HCEC 1CT (cell line): ENCODE results near the gene CCDC186.

Experiments used
- DNase-seq: peaks from one replicate; pipeline ENCODE4 v3.0.0-alpha.2; 2017

CCDC186 gene

DNA sequence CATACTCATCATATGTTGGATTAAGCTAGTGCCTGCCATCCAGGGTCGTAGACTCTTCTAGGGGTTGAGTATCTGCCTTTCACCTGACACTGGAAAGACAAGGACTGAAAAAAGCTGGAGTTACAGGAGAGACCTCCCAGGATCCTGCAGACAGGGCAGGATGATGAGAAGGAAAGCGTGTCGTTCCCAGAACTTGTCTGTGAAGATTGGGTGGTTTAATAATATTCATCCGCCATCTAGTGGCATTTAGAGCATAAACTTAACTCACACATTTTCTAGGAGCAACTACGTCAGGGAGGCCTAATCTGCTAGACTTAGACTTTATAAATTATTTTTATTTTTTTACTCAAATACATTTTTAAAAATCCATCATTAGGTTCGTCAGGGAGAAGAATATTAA lies 70.7 kb downstream of the CCDC186 start:
- peak; percentile 58 for DNase-seq

GRCh38 chr10:114102256-114102655 lies 71.7 kb downstream of the CCDC186 start:
- DNase-seq = no peak

DNA sequence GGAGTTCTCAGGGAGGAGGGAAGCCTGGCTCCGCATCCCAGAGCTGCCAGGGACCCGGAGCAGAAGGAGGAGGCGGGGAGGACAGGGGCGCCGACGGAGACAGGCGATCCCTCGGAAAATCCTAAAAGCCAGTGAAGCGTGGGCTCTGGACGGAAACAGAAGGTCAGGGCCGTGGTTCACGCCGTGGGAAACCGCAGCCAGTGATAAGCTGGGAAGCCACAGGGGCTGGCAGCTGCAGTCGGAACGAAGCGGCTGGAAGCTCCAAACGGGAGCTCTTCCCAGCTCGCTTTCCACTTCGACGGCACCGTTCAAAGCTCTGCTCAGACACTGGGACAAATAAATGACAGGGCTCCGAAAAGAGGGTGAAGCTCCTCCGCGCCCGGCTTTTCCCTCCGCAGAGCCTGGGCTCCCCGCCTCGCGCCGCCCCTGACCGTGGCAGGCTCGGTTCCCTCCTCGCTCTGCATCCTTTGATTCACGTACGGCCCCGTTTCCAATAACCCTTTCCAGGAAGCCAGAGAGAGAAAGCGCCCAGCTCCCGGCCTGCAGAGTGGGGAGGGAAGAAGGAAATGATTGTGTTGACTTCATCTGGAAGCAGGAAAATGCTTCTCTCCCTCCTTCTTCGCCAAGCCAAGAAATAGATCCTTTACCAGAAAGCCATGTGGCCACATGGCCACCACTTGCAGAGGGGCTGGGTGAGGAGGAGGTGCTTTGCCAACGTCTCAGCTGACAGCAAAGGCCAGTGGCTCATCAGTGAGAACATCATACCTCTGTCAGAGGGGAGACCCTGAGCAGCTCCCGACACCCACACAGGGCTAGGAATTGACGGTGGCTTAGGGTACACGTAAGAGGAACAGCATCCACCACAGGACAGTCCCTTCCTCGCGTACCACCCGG lies 72.9 kb downstream of the CCDC186 start:
- DNase-seq = no peak

DNA sequence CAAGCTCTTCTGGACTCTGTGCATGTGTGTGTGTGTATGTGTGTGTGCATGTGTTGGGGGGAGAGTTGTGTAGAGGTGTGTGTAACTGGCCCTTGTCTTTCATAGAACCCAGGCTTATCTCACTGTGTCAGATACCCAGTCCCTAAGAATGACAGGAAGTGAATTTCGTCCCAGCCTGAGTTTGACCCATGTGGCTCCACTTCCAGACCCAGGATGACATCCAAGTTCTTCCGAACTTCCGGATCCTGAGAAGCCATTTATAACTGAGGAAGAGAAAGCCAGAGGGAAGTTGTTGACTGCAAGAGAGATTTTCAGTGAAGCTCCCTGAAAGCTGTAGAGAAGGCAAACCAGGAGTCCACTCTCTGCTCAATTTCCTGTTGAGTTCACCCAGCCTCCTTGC lies 77.1 kb downstream of the CCDC186 start:
- DNase-seq = no peak

- no peak for DNase-seq
Measured at GRCh38 chr10:114095559-114096337, 78.3 kb downstream of the CCDC186 start.

DNA sequence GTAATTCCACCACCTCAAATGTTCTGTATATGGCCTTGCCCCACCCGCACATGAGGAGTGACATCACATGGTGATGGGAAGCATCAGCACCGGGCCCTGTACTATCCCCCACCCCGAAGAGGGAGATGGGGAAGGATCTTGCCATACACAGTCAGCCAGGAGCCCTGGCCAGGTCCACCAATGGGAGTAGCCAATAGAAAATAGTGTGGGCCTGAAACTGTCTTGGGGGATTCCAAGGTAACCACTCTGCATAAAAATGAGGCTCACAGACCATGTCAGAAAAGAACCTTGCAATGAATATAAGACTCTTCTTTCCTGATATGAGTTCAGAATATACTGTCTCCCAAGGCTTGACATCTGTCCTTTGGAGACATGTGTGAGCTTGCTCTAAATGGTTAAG lies 79.2 kb downstream of the CCDC186 start:
- no peak for DNase-seq

GRCh38 chr10:114087655-114088054 lies 86.3 kb downstream of the CCDC186 start:
- no peak for DNase-seq

DNA sequence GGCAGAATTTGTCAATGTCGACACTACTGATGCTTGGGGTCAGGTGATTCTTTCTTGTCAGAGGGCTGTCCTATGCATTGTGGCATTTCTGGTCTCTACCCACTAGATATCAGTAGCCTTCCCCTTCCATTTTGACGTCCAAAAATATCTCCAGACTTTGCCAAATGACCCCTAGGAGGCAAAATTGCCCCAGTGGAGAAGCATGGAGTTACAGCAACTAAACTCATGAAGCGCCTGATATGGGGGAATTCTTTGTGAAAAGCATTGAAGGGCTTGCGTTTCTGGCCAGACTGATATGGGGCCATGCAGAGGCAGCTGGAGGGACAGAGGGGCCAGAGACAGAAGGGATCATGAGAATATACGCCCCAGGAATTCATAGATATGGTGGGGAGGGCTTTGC lies 86.7 kb downstream of the CCDC186 start:
- DNase-seq = no peak

- DNase-seq = no peak
Measured at GRCh38 chr10:114084215-114084614, 89.8 kb downstream of the CCDC186 start.

DNA sequence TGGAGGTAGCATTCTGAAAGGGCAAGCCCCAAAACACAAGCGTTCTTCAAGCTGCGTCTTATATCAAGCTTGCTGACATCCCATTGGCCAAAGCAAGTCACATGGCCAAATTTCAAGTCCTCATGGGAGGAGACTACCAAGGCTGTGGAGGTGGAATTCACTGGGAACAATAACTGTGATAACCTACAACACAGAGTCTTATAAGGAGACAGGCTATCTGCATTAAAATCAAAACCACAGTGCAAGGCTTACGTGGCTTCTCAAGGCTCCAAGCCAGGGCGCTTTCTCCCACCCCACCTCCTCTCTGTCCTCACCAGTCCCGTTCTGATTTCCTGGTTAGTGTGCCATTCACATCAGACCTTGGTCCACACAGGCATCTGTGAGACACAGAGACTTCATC lies 91.0 kb downstream of the CCDC186 start:
- DNase-seq = no peak

DNA sequence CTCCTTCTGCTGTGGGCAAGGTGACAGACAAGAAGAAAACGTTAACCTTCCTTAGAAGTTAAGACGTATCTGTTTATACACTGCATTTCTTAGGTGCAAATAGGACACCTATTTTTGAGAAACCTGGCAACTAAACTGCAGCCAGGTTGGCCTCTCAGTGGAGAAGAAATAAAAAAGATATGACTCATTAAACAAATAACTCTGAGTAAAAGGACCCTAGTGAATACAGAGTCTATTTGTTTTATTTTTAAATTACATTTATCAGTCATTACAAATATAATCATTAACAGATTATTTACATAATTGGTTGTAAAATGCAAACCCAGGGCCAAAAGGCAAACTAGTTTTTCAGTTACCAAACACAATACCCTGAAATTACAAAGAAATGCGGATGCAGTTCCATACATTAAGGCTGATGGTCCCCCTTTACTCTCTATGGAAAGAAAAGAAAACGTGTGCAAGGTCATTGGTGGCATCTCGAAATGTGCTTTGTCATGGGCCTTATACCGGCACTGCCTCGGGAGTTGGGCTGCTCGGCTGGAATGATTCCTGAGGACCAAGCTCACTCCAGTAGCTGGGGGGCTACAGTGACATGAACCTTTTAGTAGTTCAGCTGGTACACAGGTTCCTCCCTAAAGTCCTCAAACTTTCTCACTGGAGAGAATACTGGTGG lies 92.0 kb downstream of the CCDC186 start:
- DNase-seq = no peak

DNA sequence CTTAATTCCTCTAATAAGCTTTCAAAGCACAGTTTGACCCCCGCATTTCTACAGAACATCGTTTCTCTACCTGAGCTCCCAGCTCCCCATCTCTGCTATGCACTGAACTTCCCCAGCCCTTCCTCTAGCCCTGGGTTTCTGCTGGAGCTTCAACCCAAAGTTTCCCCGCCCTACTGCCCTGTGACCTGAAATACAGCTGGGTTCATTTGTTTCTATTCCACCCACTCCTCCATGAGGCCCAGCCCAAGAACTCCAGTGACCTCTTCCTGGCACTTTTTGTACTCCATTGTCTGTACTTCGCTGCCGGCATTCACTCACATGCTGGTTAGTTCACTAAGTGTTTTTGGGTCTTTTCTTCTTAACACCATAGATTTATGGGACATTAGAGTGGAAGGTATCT lies 94.6 kb downstream of the CCDC186 start:
- DNase-seq = no peak

DNA sequence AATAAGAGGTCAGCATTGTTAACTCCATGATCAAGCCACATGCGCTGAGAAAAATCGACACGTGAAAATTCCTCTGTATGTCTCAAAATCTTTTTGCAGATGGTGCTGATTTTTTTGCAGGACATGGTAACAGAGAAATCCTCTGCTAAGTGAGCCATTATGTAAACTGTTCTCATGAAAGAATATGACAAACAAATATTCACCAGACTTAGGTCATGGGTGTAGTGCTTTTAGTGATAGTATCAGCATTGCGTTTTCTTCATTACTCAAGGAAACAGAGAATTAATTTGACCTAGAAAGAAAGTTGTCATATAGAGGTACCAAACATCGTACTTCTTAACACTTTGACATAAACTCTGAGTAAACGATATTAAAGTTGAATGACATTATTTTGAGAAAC lies 95.7 kb downstream of the CCDC186 start:
- no peak for DNase-seq

DNA sequence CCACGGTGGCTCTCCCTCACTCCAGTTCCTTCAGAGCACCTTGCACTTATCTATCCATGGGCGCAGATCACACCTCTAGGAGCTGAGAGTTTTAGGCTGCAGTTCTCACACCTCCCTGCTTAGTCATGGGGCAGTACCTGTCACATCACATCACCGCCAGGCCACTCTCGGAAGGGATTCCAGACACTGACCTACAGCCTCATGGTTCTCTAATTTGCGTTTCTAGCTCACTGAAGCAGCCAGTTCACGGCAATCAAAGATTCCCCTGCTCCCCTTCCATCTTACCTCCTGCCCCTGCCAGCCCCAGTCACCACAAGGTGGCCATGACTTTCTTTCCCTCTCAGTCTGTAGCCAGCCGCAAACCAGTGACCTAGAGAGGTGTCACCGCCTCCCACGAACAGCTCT lies 96.2 kb downstream of the CCDC186 start:
- no peak for DNase-seq

DNA sequence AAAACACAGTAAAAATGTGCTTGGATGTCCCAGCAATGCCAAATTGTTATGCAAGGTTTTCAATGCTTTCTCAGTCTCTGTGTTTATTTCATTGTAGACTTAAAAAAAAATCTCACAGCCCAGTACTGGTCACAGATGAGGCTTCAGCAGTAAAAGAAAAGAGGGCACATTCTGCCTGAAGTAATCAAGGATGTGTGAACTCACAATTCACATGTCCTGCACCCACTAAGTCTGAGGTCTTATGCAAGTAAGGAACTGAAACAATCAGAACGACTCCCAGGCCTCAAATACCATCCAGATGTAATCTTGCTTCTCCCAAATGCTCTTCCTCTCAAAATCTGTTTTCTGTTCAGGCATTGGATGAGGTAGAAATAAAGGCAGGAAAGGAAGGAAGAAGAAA lies 96.7 kb downstream of the CCDC186 start:
- no peak for DNase-seq

DNA sequence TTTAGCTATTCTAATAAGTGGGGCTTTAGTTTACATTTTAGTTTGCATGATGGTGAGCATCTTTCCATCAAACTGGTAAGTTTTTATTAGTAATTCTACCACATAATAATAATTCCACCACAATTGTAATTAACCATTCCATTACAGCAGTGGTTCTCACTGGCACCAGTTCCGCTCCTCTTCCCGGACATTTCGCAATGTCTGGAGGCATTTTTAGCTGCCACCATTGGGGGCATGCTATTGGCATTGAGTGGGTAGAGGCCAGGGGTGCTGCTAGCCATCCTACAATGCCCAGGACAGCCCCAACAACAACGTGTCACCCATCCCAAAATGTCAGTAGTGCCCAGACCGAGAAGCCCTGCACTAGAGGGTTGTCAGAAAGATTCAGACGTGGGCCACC lies 98.9 kb downstream of the CCDC186 start:
- DNase-seq = no peak

GRCh38 chr10:114073395-114074186 lies 100.4 kb downstream of the CCDC186 start:
- DNase-seq = no peak

DNA sequence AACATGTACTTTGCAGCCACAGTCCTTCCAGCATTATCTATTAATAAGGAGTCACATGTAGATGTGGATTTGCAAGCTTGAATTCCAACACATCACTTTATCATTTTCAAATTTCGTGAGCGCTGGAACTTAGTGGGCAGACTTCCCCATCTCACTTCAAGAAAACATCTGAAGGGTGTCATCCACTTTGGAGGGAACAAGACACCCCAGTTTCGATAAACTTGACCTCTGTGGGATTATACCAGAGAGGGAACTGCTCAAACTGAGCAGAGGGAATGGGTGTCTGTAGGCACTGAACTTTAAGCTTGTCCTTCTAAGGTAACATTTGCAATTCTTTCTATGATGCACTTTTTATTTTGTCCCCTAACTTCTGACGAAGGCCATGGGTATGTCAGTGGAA lies 102.8 kb downstream of the CCDC186 start:
- DNase-seq = no peak
